Suppressor macrophage treated with lipopolysaccharide for 1 hour (primary cell): ENCODE measurements around the gene ICE1.

Experiments
- DNase-seq, 3 donors: peaks; one replicate each; pipeline ENCODE4 v3.0.0-alpha.2; 2020 to 2022

The ICE1 gene

DNA sequence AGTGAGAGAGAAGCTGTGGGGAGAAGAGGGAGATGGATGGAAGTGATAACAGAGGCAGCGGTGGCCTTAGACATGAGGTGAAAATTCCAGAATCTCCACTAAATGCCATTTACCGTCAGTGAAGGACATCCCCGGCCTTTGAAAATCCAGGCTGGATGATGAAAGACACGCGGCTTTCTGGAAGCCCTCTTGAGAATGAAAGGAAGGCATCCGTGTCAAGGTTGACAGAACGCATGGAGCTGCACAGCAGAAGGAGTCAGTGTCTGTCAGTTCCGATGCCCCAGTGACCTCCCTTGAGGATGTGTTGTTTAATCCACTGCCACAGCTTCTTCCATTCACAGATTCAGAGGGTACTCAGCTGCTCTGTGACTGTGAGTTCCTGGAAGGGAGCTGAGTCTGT is 114.9 kb downstream of the ICE1 start:
- DNase-seq: no peak

DNA sequence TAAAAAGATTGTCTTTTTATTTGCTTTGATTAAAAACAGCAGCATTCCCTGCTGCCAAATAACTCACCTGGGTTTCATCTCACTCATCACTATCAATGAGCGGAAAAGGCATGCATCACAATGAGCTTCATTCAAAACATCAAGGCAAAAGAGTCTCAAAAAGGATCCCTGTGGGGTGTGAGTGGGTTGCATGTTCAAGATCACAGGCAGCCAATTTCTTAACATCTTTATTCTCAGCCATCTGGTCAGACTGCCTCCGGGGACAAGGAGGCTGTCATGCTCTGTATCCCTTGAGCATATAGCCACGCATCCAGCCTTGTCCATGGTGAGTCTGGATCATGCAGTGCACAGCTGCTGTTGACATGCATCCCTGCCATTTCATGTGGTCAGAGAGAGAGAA is 117.1 kb downstream of the ICE1 start:
- no peak for DNase-seq
